GM12892 (cell line): ENCODE data around the gene OR56A1.

Experiments
- POLR2A ChIP-seq: IDR thresholded peaks from 2 replicates; pipeline ENCODE4 v1.6.1; 2011; ENCODE audit warnings: low read depth, low read length, control low read depth
- POLR2AphosphoS5 ChIP-seq: IDR thresholded peaks from 2 replicates; pipeline ENCODE4 v1.6.1; 2011; ENCODE audit warnings: low read depth, low read length, control low read depth
- TAF1 ChIP-seq: IDR thresholded peaks from 2 replicates; pipeline ENCODE4 v1.6.1; 2011; ENCODE audit warnings: low read depth, mild to moderate bottlenecking, control low read depth, low read length, borderline replicate concordance

GRCh38 chr11:6022956-6023355, 7.6 kb downstream of the OR56A1 start:
- TF ChIP-seq POLR2A = no peak
- TF ChIP-seq POLR2AphosphoS5 = no peak
- TF ChIP-seq TAF1 = no peak
